Right kidney (tissue), 1 donor: Measurements from ENCODE around the gene KIRREL1.
"Not testable (repeated sequence)": the region's sequence is repeated elsewhere in the genome, so short reads cannot be mapped to it uniquely, and the experiment has no call there.

Experiments used
- DNase-seq: peaks from one replicate; pipeline ENCODE4 v3.0.0-alpha.2; 2016

Gene KIRREL1

GRCh38 chr1:158104891-158105290 lies 111.4 kb downstream of the KIRREL1 start:
- no peak for DNase-seq

- no peak for DNase-seq
Observed at GRCh38 chr1:158105352-158106095, 112.1 kb downstream of the KIRREL1 start.

DNA sequence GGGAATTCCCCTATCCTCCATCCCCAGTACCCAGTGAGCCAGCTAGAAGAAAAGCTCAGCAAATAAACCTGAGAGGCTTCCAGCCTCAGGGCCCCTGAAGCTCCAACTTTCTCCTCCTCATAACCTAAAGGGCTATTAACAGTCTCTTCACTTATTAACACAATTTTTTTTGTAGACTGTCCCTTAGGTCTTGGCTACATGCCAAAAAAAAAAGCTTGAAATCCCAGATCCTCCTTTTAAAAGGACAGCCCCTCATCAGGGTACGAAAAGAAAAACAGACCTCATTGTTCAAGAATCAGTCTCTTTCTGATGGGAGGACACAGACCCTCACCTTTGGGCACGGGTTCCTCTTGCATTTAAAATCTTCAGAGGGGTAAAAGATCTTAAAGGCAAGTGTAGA lies 114.5 kb downstream of the KIRREL1 start:
- no peak for DNase-seq

DNA sequence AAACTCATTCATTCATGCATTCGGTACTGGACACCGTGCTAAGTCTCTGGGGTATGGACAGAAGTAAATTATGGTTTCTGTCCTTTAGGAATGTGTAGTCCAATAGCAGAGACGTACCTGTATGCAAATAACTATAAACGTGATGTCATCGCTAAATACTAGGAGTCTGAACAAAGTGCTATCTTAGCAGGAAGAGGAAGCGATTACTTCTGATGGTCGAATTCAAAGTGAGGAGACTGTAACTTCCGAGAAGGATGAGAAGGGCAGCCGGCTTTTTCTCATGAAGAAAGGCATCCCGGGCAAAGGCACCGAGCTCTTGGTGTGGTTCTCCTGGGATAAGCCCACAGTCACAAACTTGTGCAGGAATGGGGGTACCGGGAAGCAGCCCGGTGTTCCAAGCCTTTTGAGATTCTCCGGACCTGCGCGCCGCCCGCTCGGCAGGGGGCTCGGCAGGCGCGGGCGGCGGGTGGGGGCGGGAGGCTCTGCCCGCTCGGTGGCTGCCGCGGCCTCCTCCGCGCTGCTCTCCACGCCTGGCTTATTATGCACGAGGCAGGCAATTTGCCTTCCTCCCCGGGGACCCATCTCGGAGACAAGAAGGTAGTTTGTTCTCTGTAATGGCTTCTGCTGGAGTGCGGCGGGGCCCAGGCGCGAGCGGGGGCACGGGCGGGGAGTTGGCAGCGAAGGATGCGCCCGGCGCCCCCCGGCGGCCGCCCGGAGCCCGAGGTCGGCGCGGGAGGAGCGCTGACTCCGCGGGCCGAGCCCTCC lies 119.7 kb downstream of the KIRREL1 start:
- peak; percentile 85 for DNase-seq

DNA sequence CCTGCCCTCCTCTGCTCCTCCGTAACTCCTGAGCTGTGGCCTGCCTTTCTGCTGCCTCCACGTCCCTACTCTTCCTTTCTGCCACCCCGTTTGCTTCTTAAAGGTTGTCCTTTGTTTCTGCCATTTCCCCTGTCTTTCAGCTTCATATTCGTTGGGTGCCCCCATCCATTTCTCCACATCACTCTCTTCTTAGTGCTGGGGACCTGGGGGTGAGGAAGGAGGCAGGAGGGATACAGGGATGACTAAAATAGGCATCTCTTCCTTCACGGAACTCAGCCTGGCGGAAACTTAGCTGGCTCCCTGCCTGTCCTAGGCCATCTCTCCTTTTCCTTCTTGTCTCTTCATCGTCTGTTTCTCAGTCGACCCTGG lies 120.3 kb downstream of the KIRREL1 start:
- DNase-seq, result no peak

GRCh38 chr1:158115126-158115525 lies 121.7 kb downstream of the KIRREL1 start:
- no peak for DNase-seq

GRCh38 chr1:158116311-158117167 lies 123.1 kb downstream of the KIRREL1 start:
- no peak for DNase-seq

DNA sequence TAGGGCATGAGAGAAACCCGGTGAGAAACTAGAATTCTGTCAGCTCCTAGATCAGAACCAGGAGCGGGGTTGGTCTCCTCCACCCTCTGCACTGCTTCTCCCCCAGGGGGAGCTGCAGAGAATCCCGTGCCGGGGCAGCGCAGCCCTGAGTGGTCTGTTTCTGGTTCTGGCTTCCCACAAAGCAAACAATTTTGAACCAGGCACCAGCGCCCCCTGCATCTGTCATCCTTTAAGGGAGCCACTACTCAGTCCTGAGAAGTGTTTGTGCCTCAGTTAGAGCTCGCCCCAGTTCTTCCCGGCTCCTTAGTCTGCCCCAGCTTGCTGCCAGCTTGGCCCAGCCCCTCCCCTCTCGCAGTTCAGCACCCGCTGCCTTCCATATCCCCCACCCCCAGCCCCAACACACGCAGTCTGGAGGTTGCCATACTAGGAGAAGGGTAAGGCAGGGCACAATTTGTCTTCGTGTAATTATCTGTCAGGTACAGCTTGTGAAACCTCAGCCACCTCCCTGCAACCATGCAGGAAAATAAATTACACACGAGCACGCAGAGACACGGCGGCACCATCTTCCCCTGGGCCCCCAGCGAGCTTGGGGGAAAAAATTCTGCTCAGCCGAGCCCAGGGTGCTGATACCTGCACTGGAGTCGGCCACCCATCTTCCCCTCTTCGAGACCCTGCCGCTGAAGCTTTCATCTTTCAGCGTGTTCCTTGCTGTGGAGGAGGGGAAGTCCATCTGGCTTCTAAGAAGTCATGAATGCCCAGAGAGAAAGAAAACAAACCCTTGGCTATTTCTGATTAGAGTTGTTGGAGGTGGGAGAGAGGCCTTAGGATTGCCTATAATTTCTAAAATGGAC lies 124.6 kb downstream of the KIRREL1 start:
- peak; percentile 65 for DNase-seq

DNA sequence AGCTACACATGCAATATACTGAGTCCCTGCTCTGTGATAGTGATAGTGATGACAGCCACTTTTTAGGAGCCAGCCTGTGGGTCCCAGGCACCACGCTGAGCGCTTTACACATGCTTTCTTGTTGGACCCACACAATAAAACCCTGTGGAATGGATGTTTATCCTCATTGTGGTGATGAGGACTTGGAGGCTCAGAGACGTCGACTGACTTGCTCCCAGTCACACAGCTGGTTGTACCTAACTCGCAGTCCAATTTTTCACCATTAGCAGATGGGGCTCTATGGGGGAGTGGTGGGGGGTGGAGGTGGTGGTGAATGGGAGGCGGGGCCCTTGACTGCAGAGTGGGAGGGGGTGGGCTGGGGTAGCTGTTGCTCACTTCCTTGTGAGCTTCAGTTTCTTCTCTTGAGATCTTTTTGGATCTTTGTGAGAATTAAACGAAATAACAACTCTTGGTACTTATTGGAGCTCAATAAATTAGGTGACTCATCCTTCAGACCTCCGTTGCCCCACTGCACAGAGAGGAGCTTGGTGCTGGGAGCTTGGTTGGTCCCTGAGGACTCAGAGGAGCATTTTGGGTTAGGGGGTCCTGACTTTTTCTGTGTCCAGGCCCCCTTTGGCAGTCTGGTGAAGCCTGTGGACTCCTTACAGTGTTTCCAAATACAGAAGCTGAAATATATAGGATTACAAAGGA lies 125.4 kb downstream of the KIRREL1 start:
- no peak for DNase-seq

- no peak for DNase-seq
Observed at GRCh38 chr1:158119976-158120653, 126.7 kb downstream of the KIRREL1 start.

GRCh38 chr1:158121604-158122254 lies 128.3 kb downstream of the KIRREL1 start:
- DNase-seq, result peak; percentile 58

DNA sequence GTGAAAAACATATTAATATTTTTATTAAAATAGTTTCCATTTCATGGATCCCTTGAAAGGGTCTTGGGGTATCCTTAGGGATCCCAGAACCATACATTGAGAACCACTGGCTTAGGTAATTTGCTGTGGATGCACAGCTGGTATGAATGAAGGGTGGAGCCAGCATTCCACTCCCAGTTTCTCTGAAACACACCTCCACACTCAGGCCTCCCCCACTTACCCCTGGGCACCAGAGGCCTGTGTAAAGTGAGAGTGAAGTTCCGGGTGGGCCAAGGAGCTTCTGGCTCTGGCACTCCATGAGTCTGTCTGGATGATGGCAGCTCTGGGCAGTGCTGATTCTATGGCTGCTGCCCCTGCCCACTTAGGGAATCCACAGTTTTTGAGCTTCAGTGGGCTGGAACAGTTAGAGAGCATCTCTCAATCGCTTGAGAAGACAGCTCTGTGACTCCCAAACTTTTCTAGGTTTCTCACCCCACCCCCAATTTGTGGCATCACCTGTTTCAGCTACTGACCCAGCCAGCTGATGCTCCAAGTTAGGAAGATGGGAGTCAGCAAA lies 129.5 kb downstream of the KIRREL1 start:
- DNase-seq, result no peak

DNA sequence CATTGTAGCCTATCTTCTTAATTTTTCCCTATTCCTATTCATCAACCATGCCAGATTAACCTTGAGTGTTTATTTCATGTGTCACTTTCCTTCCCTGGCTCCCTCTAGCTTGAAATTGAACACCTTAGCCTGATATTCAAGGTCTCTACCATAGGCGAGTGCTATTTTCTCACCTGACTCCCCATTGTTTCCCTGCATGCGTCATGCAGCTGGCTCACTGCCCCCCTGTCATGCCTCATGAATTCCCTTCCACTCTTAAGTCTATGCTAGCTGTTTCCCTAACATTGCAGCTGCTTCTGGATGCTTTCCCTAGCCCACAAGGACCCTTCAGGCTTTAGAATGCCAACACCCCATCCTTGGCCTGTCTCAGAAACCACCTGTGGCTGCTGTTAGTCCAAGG lies 130.6 kb downstream of the KIRREL1 start:
- DNase-seq, result no peak

- DNase-seq, result peak; percentile 68
Observed at GRCh38 chr1:158124999-158125398, 131.6 kb downstream of the KIRREL1 start.

DNA sequence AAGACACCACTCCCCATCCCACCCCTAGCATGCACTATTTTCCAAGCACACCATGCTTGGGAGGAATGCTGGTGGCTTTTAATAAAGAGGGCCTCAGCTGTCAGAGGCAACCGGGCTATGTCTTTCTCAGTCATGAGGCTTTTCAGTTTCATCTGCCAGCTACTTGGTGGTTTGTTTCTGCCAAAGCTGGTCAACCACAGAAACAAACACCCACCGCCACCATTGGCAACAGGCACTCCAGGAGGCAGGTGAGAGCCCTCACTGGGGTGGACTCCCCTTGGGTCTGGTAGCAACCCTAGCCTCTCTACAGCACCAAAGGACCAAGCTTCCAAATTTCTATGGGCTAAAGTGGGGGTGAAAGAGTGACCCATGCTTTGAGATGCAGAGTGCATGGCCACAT lies 133.0 kb downstream of the KIRREL1 start:
- DNase-seq, result no peak

GRCh38 chr1:158128531-158128930 lies 135.1 kb downstream of the KIRREL1 start:
- not testable (repeated sequence) for DNase-seq

DNA sequence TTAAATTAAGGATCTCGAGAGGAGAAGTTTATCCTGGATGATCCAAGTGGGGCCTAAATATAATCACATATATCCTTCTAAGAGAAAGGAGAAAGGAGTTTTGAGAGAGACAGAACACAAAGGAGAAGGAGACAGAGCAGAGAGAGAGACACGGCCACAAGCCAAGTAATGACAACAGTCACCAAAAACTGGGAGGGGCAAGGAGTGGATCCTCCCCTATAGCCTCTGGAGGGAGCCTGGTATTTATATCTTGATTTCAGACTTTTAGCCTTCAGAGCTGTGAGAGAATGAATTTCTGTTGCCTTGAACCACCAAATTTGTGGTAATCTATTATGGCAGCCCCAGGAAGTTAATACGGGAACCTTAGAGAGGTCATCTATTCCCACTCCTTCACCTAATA lies 137.8 kb downstream of the KIRREL1 start:
- DNase-seq, result no peak

- DNase-seq, result no peak
Observed at GRCh38 chr1:158140764-158141192, 147.3 kb downstream of the KIRREL1 start.

DNA sequence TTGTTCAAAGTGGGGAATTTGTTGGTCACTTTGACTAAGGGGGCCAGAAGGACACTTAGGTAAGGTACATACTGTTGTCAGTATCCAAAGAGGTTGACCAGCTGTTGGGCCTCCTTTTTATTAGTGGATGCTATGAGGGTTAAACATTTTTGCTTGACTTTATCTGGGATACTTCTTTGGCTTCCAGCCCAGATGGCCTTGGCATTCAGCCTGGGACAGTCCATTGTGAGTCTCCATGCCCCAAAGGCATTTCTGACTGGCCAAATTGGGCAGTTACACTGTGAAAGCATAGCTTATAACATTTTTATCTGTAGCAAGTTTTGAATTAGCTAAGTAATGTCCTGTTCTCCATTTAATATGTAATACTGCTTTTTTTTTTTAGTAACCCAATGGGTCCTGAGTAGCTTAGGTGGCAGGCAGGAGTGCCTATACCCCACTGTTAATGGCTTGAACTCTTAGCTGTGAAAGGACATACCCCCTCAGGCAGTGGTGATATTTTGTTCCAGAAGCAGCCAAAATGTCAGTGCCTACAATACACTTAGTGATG lies 151.8 kb downstream of the KIRREL1 start:
- no peak for DNase-seq

DNA sequence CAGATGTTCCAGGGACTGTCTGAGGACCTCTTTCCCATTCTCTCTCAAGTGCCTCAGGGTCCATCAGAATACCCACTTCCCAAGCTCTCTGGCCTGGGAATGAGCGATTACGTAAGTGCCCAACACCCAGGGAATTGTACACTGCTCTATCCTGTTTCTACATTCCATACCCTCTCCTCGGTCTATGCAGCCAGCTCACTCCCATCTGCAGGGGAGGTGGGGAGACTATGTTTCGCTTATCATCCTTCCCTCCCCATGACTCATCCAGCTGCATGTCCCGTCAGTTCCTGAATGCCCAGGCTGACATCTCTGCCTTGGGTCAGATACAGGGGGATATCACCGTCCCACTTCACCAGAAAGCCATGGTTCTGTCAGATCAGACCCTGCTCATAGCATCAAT lies 152.7 kb downstream of the KIRREL1 start:
- no peak for DNase-seq
